ENCODE results near the gene ABHD10. TPM values are rescaled to one million over a fixed set of nuclear protein-coding genes. Genes with fewer than 3 reads are reported as not detected.

Gene ABHD10
- total RNA-seq, 1 donor from 2014 or later, result 29.7 TPM

GRCh38 chr3:111999484-112000324, 20.9 kb downstream of the ABHD10 start:
- intact Hi-C loops (cut with micrococcal nuclease), result no loop called here

GRCh38 chr3:112000367-112000771, 21.5 kb downstream of the ABHD10 start:
- intact Hi-C loops (cut with micrococcal nuclease), result no loop called here

GRCh38 chr3:112000966-112001365, 22.1 kb downstream of the ABHD10 start:
- intact Hi-C loops (cut with micrococcal nuclease), result no loop called here

GRCh38 chr3:112001526-112001925, 22.7 kb downstream of the ABHD10 start:
- intact Hi-C loops (cut with micrococcal nuclease), result no loop called here

GRCh38 chr3:112002096-112002971, 23.5 kb downstream of the ABHD10 start:
- intact Hi-C loops (cut with micrococcal nuclease), result no loop called here

- intact Hi-C loops (cut with micrococcal nuclease), result no loop called here
Observed at GRCh38 chr3:112003321-112004080, 24.7 kb downstream of the ABHD10 start.

- intact Hi-C loops (cut with micrococcal nuclease), result no loop called here
Observed at GRCh38 chr3:112004187-112004586, 25.4 kb downstream of the ABHD10 start.

GRCh38 chr3:112004669-112005068, 25.8 kb downstream of the ABHD10 start:
- intact Hi-C loops (cut with micrococcal nuclease), result no loop called here

GRCh38 chr3:112005091-112005672, 26.4 kb downstream of the ABHD10 start:
- intact Hi-C loops (cut with micrococcal nuclease), result no loop called here

GRCh38 chr3:112007633-112008032, 28.8 kb downstream of the ABHD10 start:
- intact Hi-C loops (cut with micrococcal nuclease), result no loop called here

- intact Hi-C loops (cut with micrococcal nuclease), result no loop called here
Observed at GRCh38 chr3:112009670-112010069, 30.8 kb downstream of the ABHD10 start.

GRCh38 chr3:112010636-112011035, 31.8 kb downstream of the ABHD10 start:
- intact Hi-C loops (cut with micrococcal nuclease), result no loop called here

GRCh38 chr3:112011376-112011940, 32.6 kb downstream of the ABHD10 start:
- intact Hi-C loops (cut with micrococcal nuclease), result no loop called here

GRCh38 chr3:112012205-112012992, 33.6 kb downstream of the ABHD10 start:
- intact Hi-C loops (cut with micrococcal nuclease), result no loop called here

- intact Hi-C loops (cut with micrococcal nuclease), result loop anchor here (1.0 kb wide), 5 partner anchors 24 to 344 kb away; no protein-coding TSS in a partner anchor
Observed at GRCh38 chr3:112013058-112013783, 34.4 kb downstream of the ABHD10 start.

- intact Hi-C loops (cut with micrococcal nuclease), result loop anchor here (1.0 kb wide), 5 partner anchors 24 to 344 kb away; no protein-coding TSS in a partner anchor
Observed at GRCh38 chr3:112013784-112014143, 34.9 kb downstream of the ABHD10 start.

- intact Hi-C loops (cut with micrococcal nuclease), result no loop called here
Observed at GRCh38 chr3:112017091-112017490, 38.3 kb downstream of the ABHD10 start.

GRCh38 chr3:112018712-112019111, 39.9 kb downstream of the ABHD10 start:
- intact Hi-C loops (cut with micrococcal nuclease), result no loop called here

- intact Hi-C loops (cut with micrococcal nuclease), result no loop called here
Observed at GRCh38 chr3:112019716-112020115, 40.9 kb downstream of the ABHD10 start.

All from T-helper 1 cell treated with Interleukin-12 subunit alpha and Interleukin-12 subunit beta and Interleukin-4 antibody, amounts not matched to agents 30 ng/mL and 1 ng/mL, for 36 hours (primary cell).